ENCODE measurements around the gene CCM2L. TPM values are rescaled to one million over a fixed set of nuclear protein-coding genes. Genes with fewer than 3 reads are reported as not detected.
"Not testable (repeated sequence)": the region's sequence is repeated elsewhere in the genome, so short reads cannot be mapped to it uniquely, and the experiment has no call there.

CCM2L gene
- total RNA-seq, 1 donor, result not detected

DNA sequence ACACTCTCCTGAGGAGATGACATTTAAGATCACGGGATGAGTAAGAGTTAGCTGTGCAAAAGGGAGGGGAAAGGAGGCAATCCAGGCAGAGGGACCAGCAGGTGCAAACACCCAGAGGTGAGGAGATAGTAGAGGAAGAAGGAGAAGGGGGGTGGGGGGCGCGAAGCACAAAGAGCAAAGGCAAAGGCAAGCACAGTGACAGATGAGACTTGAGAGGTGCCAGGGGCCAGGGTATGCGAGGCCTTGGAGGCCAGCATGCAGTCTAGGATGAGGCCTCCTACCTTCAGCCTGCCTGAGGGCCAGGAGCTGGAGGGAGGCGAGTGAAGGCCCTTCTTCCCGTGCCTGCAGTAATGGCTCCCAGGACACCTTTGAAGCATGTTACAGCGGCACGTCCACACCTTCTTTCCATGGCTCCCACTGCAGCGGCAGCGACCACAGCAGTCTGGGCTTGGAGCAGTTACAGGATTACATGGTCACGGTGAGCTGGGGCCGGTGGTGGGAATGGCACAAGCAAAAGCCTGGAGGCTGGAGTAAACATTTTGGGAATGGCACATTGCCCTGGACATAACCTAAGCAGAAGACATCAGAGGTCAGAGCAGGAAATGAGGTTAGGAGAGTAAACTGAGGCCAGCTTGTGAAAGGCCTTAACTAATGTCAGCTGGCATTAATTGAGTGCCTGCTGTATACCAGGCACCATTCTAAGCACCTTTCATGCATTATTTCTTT, 18.6 kb downstream of the CCM2L start:
- Histone ChIP-seq H3K4me2 (ENCODE audit: insufficient read depth, low read length) (no peak overlapping the region), H3K27me3 (ENCODE audit: insufficient read depth, low read length) (peaks cover 40% of the 10 kb centered on the region), H3K79me2 (ENCODE audit: insufficient read depth, low read length) (no peaks in the 10 kb centered on the region), H3K9me3 (ENCODE audit: low read depth, low read length) (no peaks in the 10 kb centered on the region), H3K27ac (ENCODE audit: low read depth, low read length) (no peak overlapping the region), H3K4me1 (ENCODE audit: insufficient read depth, low read length) (peaks cover 2% of the 10 kb centered on the region), H4K20me1 (ENCODE audit: insufficient read depth, low read length) (no peaks in the 10 kb centered on the region), H3K36me3 (ENCODE audit: insufficient read depth, low read length) (no peaks in the 10 kb centered on the region), H2AFZ (ENCODE audit: low read length) (no peak overlapping the region), H3K4me3 (ENCODE audit: insufficient read depth, low read length) (no peak overlapping the region)
- TF ChIP-seq, protein P1, sequence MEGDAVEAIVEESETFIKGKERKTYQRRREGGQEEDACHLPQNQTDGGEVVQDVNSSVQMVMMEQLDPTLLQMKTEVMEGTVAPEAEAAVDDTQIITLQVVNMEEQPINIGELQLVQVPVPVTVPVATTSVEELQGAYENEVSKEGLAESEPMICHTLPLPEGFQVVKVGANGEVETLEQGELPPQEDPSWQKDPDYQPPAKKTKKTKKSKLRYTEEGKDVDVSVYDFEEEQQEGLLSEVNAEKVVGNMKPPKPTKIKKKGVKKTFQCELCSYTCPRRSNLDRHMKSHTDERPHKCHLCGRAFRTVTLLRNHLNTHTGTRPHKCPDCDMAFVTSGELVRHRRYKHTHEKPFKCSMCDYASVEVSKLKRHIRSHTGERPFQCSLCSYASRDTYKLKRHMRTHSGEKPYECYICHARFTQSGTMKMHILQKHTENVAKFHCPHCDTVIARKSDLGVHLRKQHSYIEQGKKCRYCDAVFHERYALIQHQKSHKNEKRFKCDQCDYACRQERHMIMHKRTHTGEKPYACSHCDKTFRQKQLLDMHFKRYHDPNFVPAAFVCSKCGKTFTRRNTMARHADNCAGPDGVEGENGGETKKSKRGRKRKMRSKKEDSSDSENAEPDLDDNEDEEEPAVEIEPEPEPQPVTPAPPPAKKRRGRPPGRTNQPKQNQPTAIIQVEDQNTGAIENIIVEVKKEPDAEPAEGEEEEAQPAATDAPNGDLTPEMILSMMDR (IDR thresholded peaks at IDR 0.05; ENCODE audit: extremely low read depth, low read depth, low read length), result no peak
- peak; percentile 11 for DNase-seq (ENCODE audit: insufficient read length, low spot score, missing footprints)

DNA sequence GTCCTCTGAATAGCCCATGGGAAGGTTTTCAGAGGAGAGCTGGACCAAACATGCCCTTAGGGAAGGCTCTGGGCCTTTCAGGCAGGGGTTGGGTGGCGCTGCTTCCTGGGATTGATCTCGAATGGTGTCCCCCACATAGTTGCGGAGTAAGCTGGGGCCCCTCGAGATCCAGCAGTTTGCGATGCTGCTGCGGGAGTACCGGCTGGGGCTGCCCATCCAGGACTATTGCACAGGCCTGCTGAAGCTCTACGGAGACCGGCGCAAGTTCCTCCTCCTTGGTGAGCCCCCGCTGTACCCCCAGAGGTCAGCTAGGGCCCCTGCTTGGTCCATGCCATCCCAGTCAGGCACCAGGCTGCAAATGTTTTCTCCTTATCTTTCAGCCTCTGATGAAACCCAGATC, 19.3 kb downstream of the CCM2L start:
- TF ChIP-seq, protein P1 (IDR thresholded peaks at IDR 0.05; ENCODE audit: extremely low read depth, low read depth, low read length), result no peak
- Histone ChIP-seq H3K4me1 (ENCODE audit: insufficient read depth, low read length) (peaks cover 2% of the 10 kb centered on the region), H3K27me3 (ENCODE audit: insufficient read depth, low read length) (peaks cover 47% of the 10 kb centered on the region), H2AFZ (ENCODE audit: low read length) (no peak overlapping the region), H3K9me3 (ENCODE audit: low read depth, low read length) (no peaks in the 10 kb centered on the region), H4K20me1 (ENCODE audit: insufficient read depth, low read length) (no peaks in the 10 kb centered on the region), H3K36me3 (ENCODE audit: insufficient read depth, low read length) (no peaks in the 10 kb centered on the region), H3K4me2 (ENCODE audit: insufficient read depth, low read length) (no peak overlapping the region), H3K27ac (ENCODE audit: low read depth, low read length) (no peak overlapping the region), H3K79me2 (ENCODE audit: insufficient read depth, low read length) (no peaks in the 10 kb centered on the region), H3K4me3 (ENCODE audit: insufficient read depth, low read length) (no peak overlapping the region)
- no peak for DNase-seq (ENCODE audit: insufficient read length, low spot score, missing footprints)

DNA sequence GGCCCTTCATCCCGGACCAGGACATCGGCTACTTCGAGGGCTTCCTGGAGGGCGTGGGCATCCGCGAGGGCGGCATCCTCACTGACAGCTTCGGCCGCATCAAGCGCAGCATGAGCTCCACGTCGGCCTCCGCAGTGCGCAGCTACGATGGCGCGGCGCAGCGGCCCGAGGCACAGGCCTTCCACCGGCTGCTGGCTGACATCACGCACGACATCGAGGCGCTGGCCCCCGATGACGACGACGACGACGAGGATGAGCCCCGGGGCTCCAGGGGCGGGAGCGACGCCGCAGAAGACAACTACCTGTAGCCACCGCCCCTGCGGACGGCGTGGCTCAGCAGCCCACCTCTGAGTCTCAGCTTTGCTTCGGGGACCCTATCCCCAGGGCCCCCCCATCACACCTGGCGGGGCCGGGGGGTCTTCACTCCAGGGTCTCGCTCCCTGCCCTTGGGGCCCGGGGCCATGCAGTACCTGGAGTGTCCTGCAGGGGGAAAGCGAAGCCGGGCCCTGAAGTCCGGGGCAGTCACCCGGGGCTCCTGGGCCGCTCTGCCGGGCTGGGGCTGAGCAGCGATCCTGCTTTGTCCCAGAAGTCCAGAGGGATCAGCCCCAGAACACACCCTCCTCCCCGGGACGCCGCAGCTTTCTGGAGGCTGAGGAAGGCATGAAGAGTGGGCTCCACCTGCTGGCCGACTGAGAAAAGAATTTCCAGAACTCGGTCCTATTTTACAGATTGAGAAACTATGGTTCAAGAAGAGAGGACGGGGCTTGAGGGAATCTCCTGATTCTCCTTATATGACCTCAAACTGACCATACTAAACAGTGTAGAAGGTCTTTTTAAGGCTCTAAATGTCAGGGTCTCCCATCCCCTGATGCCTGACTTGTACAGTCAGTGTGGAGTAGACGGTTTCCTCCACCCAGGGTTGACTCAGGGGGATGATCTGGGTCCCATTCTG, 21.0 kb downstream of the CCM2L start:
- no peaks in the 10 kb centered on the region for H4K20me1 ChIP-seq (ENCODE audit: insufficient read depth, low read length)
- H3K27ac ChIP-seq (ENCODE audit: low read depth, low read length), result no peak overlapping the region
- TF ChIP-seq, protein P1 (IDR thresholded peaks at IDR 0.05; ENCODE audit: extremely low read depth, low read depth, low read length), result peak; percentile 91
- H3K79me2 ChIP-seq (ENCODE audit: insufficient read depth, low read length), result no peaks in the 10 kb centered on the region
- H2AFZ ChIP-seq (ENCODE audit: low read length), result peak overlapping the region; percentile 22
- no peaks in the 10 kb centered on the region for H3K36me3 ChIP-seq (ENCODE audit: insufficient read depth, low read length)
- peak overlapping the region; percentile 65 for H3K4me2 ChIP-seq (ENCODE audit: insufficient read depth, low read length)
- no peaks in the 10 kb centered on the region for H3K9me3 ChIP-seq (ENCODE audit: low read depth, low read length)
- peak overlapping the region; percentile 30 for H3K4me3 ChIP-seq (ENCODE audit: insufficient read depth, low read length)
- H3K27me3 ChIP-seq (ENCODE audit: insufficient read depth, low read length), result peaks cover 56% of the 10 kb centered on the region
- peaks cover 2% of the 10 kb centered on the region for H3K4me1 ChIP-seq (ENCODE audit: insufficient read depth, low read length)
- DNase-seq (ENCODE audit: insufficient read length, low spot score, missing footprints), result peak; percentile 95

DNA sequence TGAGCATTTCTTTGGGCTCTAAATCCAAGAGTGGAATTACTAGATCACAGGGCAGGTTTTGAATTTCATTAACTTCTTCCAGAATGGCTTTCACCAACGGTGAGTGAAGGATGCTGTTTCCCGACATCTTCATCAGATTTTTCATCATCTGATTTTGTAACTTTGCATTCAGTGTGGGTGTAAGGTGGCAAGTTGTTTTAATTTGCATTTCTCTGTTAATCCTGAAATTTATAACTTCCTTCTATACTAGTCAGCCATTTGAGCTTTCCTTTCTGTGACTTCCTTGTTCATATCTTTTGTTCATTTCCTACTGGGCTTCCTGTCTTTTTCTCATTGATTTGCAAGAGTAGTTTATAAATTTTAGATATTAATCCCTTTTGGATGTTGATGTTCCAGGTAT, 23.1 kb downstream of the CCM2L start:
- Histone ChIP-seq H3K4me2 (ENCODE audit: insufficient read depth, low read length) (no peak overlapping the region), H3K27ac (ENCODE audit: low read depth, low read length) (no peak overlapping the region), H3K4me3 (ENCODE audit: insufficient read depth, low read length) (no peak overlapping the region), H3K36me3 (ENCODE audit: insufficient read depth, low read length) (no peaks in the 10 kb centered on the region), H3K4me1 (ENCODE audit: insufficient read depth, low read length) (peaks cover 2% of the 10 kb centered on the region), H4K20me1 (ENCODE audit: insufficient read depth, low read length) (no peaks in the 10 kb centered on the region), H3K79me2 (ENCODE audit: insufficient read depth, low read length) (no peaks in the 10 kb centered on the region), H2AFZ (ENCODE audit: low read length) (no peak overlapping the region), H3K9me3 (ENCODE audit: low read depth, low read length) (no peaks in the 10 kb centered on the region), H3K27me3 (ENCODE audit: insufficient read depth, low read length) (peaks cover 57% of the 10 kb centered on the region)
- DNase-seq (ENCODE audit: insufficient read length, low spot score, missing footprints), result no peak
- TF ChIP-seq, protein P1 (IDR thresholded peaks at IDR 0.05; ENCODE audit: extremely low read depth, low read depth, low read length), result no peak

DNA sequence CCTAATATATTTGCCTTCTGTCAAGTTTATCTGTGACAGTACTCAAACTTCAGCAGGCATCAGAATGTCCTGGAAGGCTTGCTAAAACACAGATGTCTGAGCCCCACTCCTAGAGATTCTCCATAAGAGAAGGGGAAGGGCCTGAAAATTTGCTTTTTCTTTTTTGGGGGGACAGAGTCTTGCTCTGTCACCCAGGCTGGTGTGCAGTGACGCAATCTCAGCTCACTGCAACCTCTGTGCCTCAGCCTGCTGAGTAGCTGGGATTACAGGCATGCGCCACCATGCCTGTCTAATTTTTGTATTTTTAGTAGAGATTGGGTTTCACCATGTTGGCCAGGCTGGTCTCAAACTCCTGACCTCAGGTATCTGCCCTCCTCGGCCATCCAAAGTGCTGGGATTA, 23.5 kb downstream of the CCM2L start:
- not testable (repeated sequence) for H3K27ac ChIP-seq (ENCODE audit: low read depth, low read length); H2AFZ ChIP-seq (ENCODE audit: low read length); H3K36me3 ChIP-seq (ENCODE audit: insufficient read depth, low read length); H3K79me2 ChIP-seq (ENCODE audit: insufficient read depth, low read length); H3K9me3 ChIP-seq (ENCODE audit: low read depth, low read length); H4K20me1 ChIP-seq (ENCODE audit: insufficient read depth, low read length); H3K4me2 ChIP-seq (ENCODE audit: insufficient read depth, low read length); H3K4me1 ChIP-seq (ENCODE audit: insufficient read depth, low read length); H3K4me3 ChIP-seq (ENCODE audit: insufficient read depth, low read length)
- DNase-seq (ENCODE audit: insufficient read length, low spot score, missing footprints), result peak; percentile 32
- peaks cover 57% of the 10 kb centered on the region for H3K27me3 ChIP-seq (ENCODE audit: insufficient read depth, low read length)

Data from osteoblast (primary cell).